Neural progenitor cell (in vitro differentiated cells): ENCODE measurements around the gene SCN1B.

Experiments
- CTCF ChIP-seq: fragments of 200-600 bp; sonication (generic); IDR thresholded peaks from 2 replicates; pipeline ENCODE4 v1.5.1; 2017; ENCODE audit warnings: antibody characterized with exemption, mild to moderate bottlenecking
- EZH2 ChIP-seq: fragments of 200-600 bp; sonication (generic); IDR thresholded peaks from 2 replicates; pipeline ENCODE4 v1.6.1; 2017; ENCODE audit warnings: antibody characterized with exemption, mild to moderate bottlenecking, moderate library complexity
- EZH2phosphoT487 ChIP-seq: fragments of 200-600 bp; sonication (generic); IDR thresholded peaks from 2 replicates; pipeline ENCODE4 v1.6.1; 2017; ENCODE audit warnings: antibody characterized with exemption

- no peak for TF ChIP-seq CTCF
- TF ChIP-seq EZH2phosphoT487, result no peak
- no peak for TF ChIP-seq EZH2
Measured at GRCh38 chr19:35058370-35058769, 28.1 kb downstream of the SCN1B start.
